Measurements from ENCODE around the gene ETDB. TPM values are rescaled to one million over a fixed set of nuclear protein-coding genes. Genes with fewer than 3 reads are reported as not detected.

ETDB gene
- total RNA-seq, 1 donor from 2014 or later = not detected

Other genes with a start within 250 kb of the ETDB start
- 16.8 and 19.1 TPM in 2 replicates for gene MOSPD1, start 205.3 kb downstream of the ETDB start, total RNA-seq
- gene SMIM10, start 129.5 kb downstream of the ETDB start, total RNA-seq = 3.2 and 3.3 TPM in 2 replicates
- 27.9 and 33.1 TPM in 2 replicates for gene RTL8B, start 98.0 kb downstream of the ETDB start, total RNA-seq
- gene RTL8C, start 88.2 kb downstream of the ETDB start, total RNA-seq = 213 and 230 TPM in 2 replicates
- gene RTL8A, start 68.4 kb downstream of the ETDB start, total RNA-seq = 56.4 and 58.6 TPM in 2 replicates
- gene SMIM10L2B, start 21.8 kb downstream of the ETDB start, total RNA-seq = 1.9 and 2.7 TPM in 2 replicates
- gene CT55, start 50.9 kb upstream of the ETDB start, total RNA-seq = not detected in 2 replicates
- gene ETDA, start 131.5 kb upstream of the ETDB start, total RNA-seq = not detected in 2 replicates
- not detected in 2 replicates for gene ETDC, start 189.0 kb upstream of the ETDB start, total RNA-seq
- gene ZNF75D, start 223.6 kb upstream of the ETDB start, total RNA-seq = 7.1 and 8.3 TPM in 2 replicates
- 12.2 and 13.2 TPM in 2 replicates for gene ZNF449, start 224.3 kb upstream of the ETDB start, total RNA-seq

Measured in osteocyte (in vitro differentiated cells).